Measurements from ENCODE around the gene ATXN7L2.

Gene ATXN7L2

DNA sequence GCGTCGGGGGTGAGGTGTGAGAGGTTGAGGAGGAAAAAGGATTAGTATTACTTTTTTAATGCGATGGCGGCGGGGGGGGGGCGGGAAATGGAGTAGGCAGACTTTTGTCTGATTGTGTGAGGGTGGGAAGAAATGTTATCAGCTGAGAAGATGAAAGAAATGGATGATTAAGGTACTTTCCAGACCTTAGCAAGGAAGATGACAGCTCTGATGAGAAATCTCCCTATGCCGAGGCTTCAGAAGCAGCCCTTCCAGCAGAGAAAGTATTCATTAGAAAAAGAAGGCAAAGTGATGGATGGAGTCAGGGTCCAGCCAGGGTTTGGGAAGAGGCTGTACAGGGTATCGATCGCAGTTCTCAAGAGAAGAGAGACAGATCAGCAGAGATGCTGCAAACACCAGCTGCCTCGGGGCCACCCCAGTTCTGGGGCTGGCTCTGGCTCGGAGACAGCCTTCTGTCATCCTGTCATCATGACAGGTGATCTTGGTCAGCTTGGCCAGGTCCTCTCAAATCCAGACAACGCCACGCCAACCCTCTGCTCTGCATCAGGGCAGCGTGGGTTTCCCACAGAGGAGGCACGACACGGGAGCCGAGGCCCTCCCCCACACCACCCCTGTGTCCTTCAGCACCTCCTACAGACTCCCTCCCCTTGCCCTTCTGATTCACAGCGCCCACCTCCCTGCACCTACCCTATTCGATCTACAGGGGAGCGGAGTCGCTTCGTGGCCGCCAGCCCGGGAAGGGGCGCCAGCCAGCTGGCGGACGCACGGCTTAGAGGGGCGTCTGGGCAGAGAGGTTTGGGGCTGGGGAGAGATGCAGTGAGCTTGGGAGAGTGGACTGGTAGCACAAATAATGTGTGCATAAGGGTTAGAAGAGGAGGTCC, 674 bp upstream of the ATXN7L2 start:
- peaks cover 31% of the 10 kb centered on the region for H3K36me3 ChIP-seq
- H3K4me3 ChIP-seq (ENCODE audit: low read depth, low read length), result peak overlapping the region; percentile 80
- H3K27me3 ChIP-seq (ENCODE audit: insufficient read depth, low read depth, severe bottlenecking), result no peaks in the 10 kb centered on the region
- H3K9me3 ChIP-seq (ENCODE audit: severe bottlenecking), result no peaks in the 10 kb centered on the region
- H3K27ac ChIP-seq, result peak overlapping the region; percentile 83
- TF ChIP-seq, protein P1, sequence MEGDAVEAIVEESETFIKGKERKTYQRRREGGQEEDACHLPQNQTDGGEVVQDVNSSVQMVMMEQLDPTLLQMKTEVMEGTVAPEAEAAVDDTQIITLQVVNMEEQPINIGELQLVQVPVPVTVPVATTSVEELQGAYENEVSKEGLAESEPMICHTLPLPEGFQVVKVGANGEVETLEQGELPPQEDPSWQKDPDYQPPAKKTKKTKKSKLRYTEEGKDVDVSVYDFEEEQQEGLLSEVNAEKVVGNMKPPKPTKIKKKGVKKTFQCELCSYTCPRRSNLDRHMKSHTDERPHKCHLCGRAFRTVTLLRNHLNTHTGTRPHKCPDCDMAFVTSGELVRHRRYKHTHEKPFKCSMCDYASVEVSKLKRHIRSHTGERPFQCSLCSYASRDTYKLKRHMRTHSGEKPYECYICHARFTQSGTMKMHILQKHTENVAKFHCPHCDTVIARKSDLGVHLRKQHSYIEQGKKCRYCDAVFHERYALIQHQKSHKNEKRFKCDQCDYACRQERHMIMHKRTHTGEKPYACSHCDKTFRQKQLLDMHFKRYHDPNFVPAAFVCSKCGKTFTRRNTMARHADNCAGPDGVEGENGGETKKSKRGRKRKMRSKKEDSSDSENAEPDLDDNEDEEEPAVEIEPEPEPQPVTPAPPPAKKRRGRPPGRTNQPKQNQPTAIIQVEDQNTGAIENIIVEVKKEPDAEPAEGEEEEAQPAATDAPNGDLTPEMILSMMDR (IDR thresholded peaks at IDR 0.05; ENCODE audit: low read depth, low read length), result peak; percentile 22; the same call in 1 of the 2 replicates
- peak; percentile 81 for DNase-seq

DNA sequence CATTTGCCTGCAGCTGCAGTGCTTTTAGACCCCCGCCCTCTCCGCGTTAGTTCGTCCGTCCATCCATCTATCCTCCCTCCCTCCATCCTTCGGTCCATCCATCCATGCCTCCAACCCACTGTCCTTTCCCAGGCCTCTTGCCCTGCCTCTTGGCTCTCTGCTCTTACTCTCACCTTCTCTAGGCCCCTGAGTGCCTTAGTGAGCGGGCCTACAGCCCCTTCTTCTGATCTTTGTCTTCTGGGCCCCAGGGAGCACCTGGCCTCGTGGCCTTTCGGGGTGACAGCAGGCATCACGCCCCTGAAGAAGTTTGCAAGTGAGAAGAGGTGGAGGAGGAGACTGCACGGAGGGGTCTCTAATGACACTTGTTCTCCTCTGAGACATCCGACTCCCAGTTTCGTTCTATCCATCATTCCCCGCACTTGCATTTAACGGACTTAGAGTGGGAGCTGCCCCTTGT, 842 bp downstream of the ATXN7L2 start:
- no peaks in the 10 kb centered on the region for H3K9me3 ChIP-seq (ENCODE audit: severe bottlenecking)
- DNase-seq, result no peak
- TF ChIP-seq, protein P1 (IDR thresholded peaks at IDR 0.05; ENCODE audit: low read depth, low read length), result no peak
- H3K27ac ChIP-seq, result peak overlapping the region; percentile 100
- H3K36me3 ChIP-seq, result peaks cover 46% of the 10 kb centered on the region
- H3K4me3 ChIP-seq (ENCODE audit: low read depth, low read length), result peak overlapping the region; percentile 89
- H3K27me3 ChIP-seq (ENCODE audit: insufficient read depth, low read depth, severe bottlenecking), result no peaks in the 10 kb centered on the region

DNA sequence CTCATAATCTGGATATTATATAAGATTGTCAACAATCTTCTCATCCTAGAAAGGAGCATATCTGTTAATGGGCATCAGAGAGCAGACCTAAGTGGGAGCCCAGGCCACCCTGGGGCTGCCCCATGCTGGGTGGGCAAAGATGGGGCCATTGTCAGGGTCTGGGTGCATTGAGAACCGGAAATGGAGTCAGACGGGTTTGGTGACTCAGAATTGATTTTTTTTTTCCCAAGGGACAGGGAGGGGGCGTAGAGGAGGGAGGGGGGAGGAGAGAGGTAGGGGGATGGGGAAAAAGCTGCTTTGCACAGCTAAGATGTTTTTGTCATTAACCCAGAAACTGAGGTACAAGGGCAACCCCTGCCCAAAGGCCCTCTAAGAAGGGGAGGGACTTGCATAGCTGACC, 1.3 kb downstream of the ATXN7L2 start:
- H3K27me3 ChIP-seq (ENCODE audit: insufficient read depth, low read depth, severe bottlenecking), result no peaks in the 10 kb centered on the region
- H3K4me3 ChIP-seq (ENCODE audit: low read depth, low read length), result peak overlapping the region; percentile 89
- H3K27ac ChIP-seq, result no peak overlapping the region
- no peak for DNase-seq
- H3K9me3 ChIP-seq (ENCODE audit: severe bottlenecking), result no peaks in the 10 kb centered on the region
- H3K36me3 ChIP-seq, result peaks cover 50% of the 10 kb centered on the region
- TF ChIP-seq, protein P1 (IDR thresholded peaks at IDR 0.05; ENCODE audit: low read depth, low read length), result no peak

DNA sequence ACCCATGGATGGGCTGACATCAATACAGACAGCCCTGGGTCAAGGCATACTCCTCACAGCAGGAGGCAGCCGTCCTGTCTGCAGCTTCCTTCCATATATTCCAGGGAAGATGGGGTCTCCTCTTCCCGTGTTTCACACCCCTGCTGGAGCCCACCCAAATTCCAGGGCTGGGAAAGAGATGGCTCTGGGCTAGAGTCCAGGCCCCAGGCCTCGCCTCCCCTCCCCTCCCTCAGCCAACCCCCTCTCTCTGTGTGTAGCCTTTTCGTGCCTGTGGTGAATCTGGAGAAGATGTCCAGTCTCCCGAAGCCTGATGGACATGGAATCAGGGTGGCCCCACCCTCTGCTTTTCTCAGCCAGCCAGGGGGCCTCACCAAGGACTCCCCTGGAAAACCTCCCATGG, 3.6 kb downstream of the ATXN7L2 start:
- DNase-seq, result no peak
- Histone ChIP-seq H3K27me3 (ENCODE audit: insufficient read depth, low read depth, severe bottlenecking) (no peaks in the 10 kb centered on the region), H3K4me3 (ENCODE audit: low read depth, low read length) (no peak overlapping the region), H3K27ac (no peak overlapping the region), H3K9me3 (ENCODE audit: severe bottlenecking) (no peaks in the 10 kb centered on the region), H3K36me3 (peaks cover 70% of the 10 kb centered on the region)
- TF ChIP-seq, protein P1 (IDR thresholded peaks at IDR 0.05; ENCODE audit: low read depth, low read length), result no peak

DNA sequence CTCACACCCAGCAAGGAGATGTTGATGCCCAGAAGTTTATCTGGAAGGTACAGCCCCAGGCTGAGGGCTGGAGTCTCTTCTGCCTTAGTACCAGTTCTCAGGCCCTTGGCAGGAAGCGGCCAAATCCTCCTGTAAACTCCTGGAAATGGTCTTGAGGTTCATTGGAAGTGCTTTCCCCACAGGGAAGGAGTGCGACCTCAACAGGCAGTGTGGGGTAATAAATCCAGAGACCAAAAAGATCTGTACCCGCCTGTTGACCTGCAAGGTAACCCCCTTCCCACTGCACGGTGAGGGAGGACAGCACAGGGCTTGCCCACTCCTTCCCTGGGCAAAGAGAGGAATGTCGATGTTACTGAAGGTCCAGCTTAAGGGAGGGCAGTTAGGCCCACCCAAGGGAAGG, 4.5 kb downstream of the ATXN7L2 start:
- no peak for DNase-seq

More for the DNA sequence above, 4.5 kb downstream of the ATXN7L2 start:
- Histone ChIP-seq H3K9me3 (ENCODE audit: severe bottlenecking) (no peaks in the 10 kb centered on the region), H3K27me3 (ENCODE audit: insufficient read depth, low read depth, severe bottlenecking) (no peaks in the 10 kb centered on the region), H3K36me3 (peaks cover 71% of the 10 kb centered on the region), H3K27ac (no peak overlapping the region), H3K4me3 (ENCODE audit: low read depth, low read length) (no peak overlapping the region)
- TF ChIP-seq, protein P1 (IDR thresholded peaks at IDR 0.05; ENCODE audit: low read depth, low read length), result peak; percentile 25; the same call in 1 of the 2 replicates

Measured in WERI-Rb-1 (cell line).